Measurements from ENCODE around the gene ZIC5. TPM values are rescaled to one million over a fixed set of nuclear protein-coding genes. Genes with fewer than 3 reads are reported as not detected.

ZIC5 gene
- total and polyA plus RNA-seq, 4 donors, result not detected

- H3K36me3 ChIP-seq (ENCODE audit: control insufficient read depth in 4 of 4, insufficient read depth in 3 of 4, low read depth in 1 of 4, low read length in 3 of 4), result no peaks in the 10 kb centered on the region
- WGBS, result 97% methylated on average over 1 of the region's 1 CpG
- H3K4me3 ChIP-seq (ENCODE audit: low read depth in 1 of 3, low read length in 3 of 3), result no peak overlapping the region
- TF ChIP-seq TAF1 (conservative IDR thresholded peaks at IDR 0.05) (no peak), EGR1 (IDR thresholded peaks at IDR 0.05; ENCODE audit: low read depth in 2 of 2) (no peak), MAX (IDR thresholded peaks at IDR 0.05) (no peak), ATF3 (IDR thresholded peaks at IDR 0.05) (no peak), FOXA1 (IDR thresholded peaks at IDR 0.05) (no peak), RXRA (IDR thresholded peaks at IDR 0.05) (no peak), GABPA (IDR thresholded peaks at IDR 0.05 in 1 of 2, conservative IDR thresholded peaks at IDR 0.05 in 1 of 2) (no peak), YY1 (IDR thresholded peaks at IDR 0.05) (no peak), SP1 (IDR thresholded peaks at IDR 0.05) (no peak), RAD21 (IDR thresholded peaks at IDR 0.05) (no peak), CTCF (IDR thresholded peaks at IDR 0.05; ENCODE audit: low read depth, low read length, missing input control) (no peak), HNF4A (conservative IDR thresholded peaks at IDR 0.05) (no peak), ZBTB33 (IDR thresholded peaks at IDR 0.05) (no peak), NR2F2 (IDR thresholded peaks at IDR 0.05) (no peak), JUND (IDR thresholded peaks at IDR 0.05) (no peak), REST (IDR thresholded peaks at IDR 0.05) (no peak), HNF4G (IDR thresholded peaks at IDR 0.05) (no peak), FOXA2 (IDR thresholded peaks at IDR 0.05) (no peak)
- H3K4me1 ChIP-seq (ENCODE audit: control insufficient read depth in 4 of 4, insufficient read depth in 4 of 4, low read length in 3 of 4), result no peaks in the 10 kb centered on the region
- H3K9ac ChIP-seq (ENCODE audit: low read depth in 1 of 2, low read length in 2 of 2), result no peak overlapping the region
- H3K27ac ChIP-seq (ENCODE audit: low read depth in 1 of 2, low read length in 2 of 2), result no peak overlapping the region
- H3K27me3 ChIP-seq (ENCODE audit: control insufficient read depth in 4 of 4, insufficient read depth in 4 of 4, low read length in 3 of 4), result no peaks in the 10 kb centered on the region
- no peak for DNase-seq (ENCODE audit: low spot score)
- no peaks in the 10 kb centered on the region for H3K9me3 ChIP-seq (ENCODE audit: control insufficient read depth in 4 of 4, low read length in 3 of 4)
Measured at GRCh38 chr13:100014621-100015020, 43.1 kb upstream of the ZIC5 start.

Measured in liver (tissue), 9 donors.